MM.1S (cell line): ENCODE data around the gene PTPRF.

ENCODE experiments used
- EZH2 ChIP-seq: fragments of 300-600 bp; sonication (generic); optimal IDR thresholded peaks from 2 replicates; pipeline ENCODE3; 2017; ENCODE audit warnings: low read depth, mild to moderate bottlenecking, antibody characterized with exemption, low read length, mixed read lengths
- EZH2phosphoT487 ChIP-seq: fragments of 300-600 bp; sonication (generic); IDR thresholded peaks from 2 replicates; pipeline ENCODE4 v1.6.1; 2018; ENCODE audit warnings: antibody characterized with exemption, low read length
- TF ChIP-seq, protein P1 (sequence below): fragments of 300-600 bp; sonication (generic); IDR thresholded peaks from 2 replicates; pipeline ENCODE4 v1.5.1; 2016; ENCODE audit warnings: antibody characterized with exemption, low read length, mixed read lengths

- TF ChIP-seq, protein P1, sequence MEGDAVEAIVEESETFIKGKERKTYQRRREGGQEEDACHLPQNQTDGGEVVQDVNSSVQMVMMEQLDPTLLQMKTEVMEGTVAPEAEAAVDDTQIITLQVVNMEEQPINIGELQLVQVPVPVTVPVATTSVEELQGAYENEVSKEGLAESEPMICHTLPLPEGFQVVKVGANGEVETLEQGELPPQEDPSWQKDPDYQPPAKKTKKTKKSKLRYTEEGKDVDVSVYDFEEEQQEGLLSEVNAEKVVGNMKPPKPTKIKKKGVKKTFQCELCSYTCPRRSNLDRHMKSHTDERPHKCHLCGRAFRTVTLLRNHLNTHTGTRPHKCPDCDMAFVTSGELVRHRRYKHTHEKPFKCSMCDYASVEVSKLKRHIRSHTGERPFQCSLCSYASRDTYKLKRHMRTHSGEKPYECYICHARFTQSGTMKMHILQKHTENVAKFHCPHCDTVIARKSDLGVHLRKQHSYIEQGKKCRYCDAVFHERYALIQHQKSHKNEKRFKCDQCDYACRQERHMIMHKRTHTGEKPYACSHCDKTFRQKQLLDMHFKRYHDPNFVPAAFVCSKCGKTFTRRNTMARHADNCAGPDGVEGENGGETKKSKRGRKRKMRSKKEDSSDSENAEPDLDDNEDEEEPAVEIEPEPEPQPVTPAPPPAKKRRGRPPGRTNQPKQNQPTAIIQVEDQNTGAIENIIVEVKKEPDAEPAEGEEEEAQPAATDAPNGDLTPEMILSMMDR: no peak
- TF ChIP-seq EZH2phosphoT487 (no peak), EZH2 (no peak)
These were observed 49.4 kb downstream of the PTPRF start for GRCh38 chr1:43580039-43580438.
